ENCODE data around the gene CASK. TPM values are rescaled to one million over a fixed set of nuclear protein-coding genes. Genes with fewer than 3 reads are reported as not detected.
"Not testable (repeated sequence)": the region's sequence is repeated elsewhere in the genome, so short reads cannot be mapped to it uniquely, and the experiment has no call there.

Gene CASK
- total and polyA plus RNA-seq, 10 donors, result 4.7 to 63.7 (median 42.8) TPM

GRCh38 chrX:41514179-41514578 is 409.2 kb downstream of the CASK start:
- Histone ChIP-seq H3K4me3 (no peak overlapping the region), H3K4me1 (no peaks in the 10 kb centered on the region), H3K27me3 (replicated peaks in 1 of 7) (no peaks in the 10 kb centered on the region), H3K9me3 (no peaks in the 10 kb centered on the region), H3K36me3 (no peaks in the 10 kb centered on the region), H3K27ac (no peak overlapping the region)
- 83 to 93% (median 90%) methylated on average over 9 of the region's 9 CpGs for WGBS, 5 donors
- TF ChIP-seq, protein P1, sequence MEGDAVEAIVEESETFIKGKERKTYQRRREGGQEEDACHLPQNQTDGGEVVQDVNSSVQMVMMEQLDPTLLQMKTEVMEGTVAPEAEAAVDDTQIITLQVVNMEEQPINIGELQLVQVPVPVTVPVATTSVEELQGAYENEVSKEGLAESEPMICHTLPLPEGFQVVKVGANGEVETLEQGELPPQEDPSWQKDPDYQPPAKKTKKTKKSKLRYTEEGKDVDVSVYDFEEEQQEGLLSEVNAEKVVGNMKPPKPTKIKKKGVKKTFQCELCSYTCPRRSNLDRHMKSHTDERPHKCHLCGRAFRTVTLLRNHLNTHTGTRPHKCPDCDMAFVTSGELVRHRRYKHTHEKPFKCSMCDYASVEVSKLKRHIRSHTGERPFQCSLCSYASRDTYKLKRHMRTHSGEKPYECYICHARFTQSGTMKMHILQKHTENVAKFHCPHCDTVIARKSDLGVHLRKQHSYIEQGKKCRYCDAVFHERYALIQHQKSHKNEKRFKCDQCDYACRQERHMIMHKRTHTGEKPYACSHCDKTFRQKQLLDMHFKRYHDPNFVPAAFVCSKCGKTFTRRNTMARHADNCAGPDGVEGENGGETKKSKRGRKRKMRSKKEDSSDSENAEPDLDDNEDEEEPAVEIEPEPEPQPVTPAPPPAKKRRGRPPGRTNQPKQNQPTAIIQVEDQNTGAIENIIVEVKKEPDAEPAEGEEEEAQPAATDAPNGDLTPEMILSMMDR (IDR thresholded peaks at IDR 0.05 in 8 of 11, conservative IDR thresholded peaks at IDR 0.05 in 3 of 11), result no peak
- no peak for TF ChIP-seq POLR2A (IDR thresholded peaks at IDR 0.05)
- no peak for DNase-seq
- intact Hi-C loops (cut with DNase I; ENCODE audit: low total_unique reads), result no loop called here

- H3K9me3 ChIP-seq; H3K4me1 ChIP-seq; DNase-seq; H3K4me3 ChIP-seq; intact Hi-C loops (cut with DNase I; ENCODE audit: low total_unique reads); H3K36me3 ChIP-seq; H3K27ac ChIP-seq; H3K27me3 ChIP-seq (replicated peaks in 1 of 7): not testable (repeated sequence)
- WGBS, 5 donors, result 80 to 93% (median 86%) methylated on average over 4 to 7 of the region's 7 CpGs
Measured at GRCh38 chrX:41512853-41513252, 410.5 kb downstream of the CASK start.

GRCh38 chrX:41512394-41512793 is 411.0 kb downstream of the CASK start:
- no peak overlapping the region for H3K4me3 ChIP-seq
- no peaks in the 10 kb centered on the region for H3K27me3 ChIP-seq (replicated peaks in 1 of 7)
- intact Hi-C loops (cut with DNase I; ENCODE audit: low total_unique reads), result no loop called here
- no peak for DNase-seq
- 14 to 65% (median 32%) methylated on average over 1 to 4 of the region's 4 CpGs for WGBS, 5 donors
- H3K27ac ChIP-seq, result no peak overlapping the region
- H3K9me3 ChIP-seq, result no peaks in the 10 kb centered on the region
- H3K36me3 ChIP-seq, result no peaks in the 10 kb centered on the region
- no peaks in the 10 kb centered on the region for H3K4me1 ChIP-seq
- TF ChIP-seq, protein P1 (IDR thresholded peaks at IDR 0.05 in 8 of 11, conservative IDR thresholded peaks at IDR 0.05 in 3 of 11), result no peak
- TF ChIP-seq POLR2A (IDR thresholded peaks at IDR 0.05) (no peak), POLR2AphosphoS5 (IDR thresholded peaks at IDR 0.05) (no peak)

GRCh38 chrX:41507919-41508318 is 415.4 kb downstream of the CASK start:
- TF ChIP-seq POLR2AphosphoS5 (IDR thresholded peaks at IDR 0.05) (no peak), POLR2A (IDR thresholded peaks at IDR 0.05) (no peak)
- no peaks in the 10 kb centered on the region for H3K27me3 ChIP-seq (replicated peaks in 1 of 7)
- intact Hi-C loops (cut with DNase I; ENCODE audit: low total_unique reads), result no loop called here
- no peaks in the 10 kb centered on the region for H3K9me3 ChIP-seq
- no peak overlapping the region for H3K4me3 ChIP-seq
- DNase-seq, result no peak
- no peaks in the 10 kb centered on the region for H3K4me1 ChIP-seq
- 87 to 91% (median 90%) methylated on average over 4 of the region's 4 CpGs for WGBS, 5 donors
- H3K36me3 ChIP-seq, result no peaks in the 10 kb centered on the region
- no peak overlapping the region for H3K27ac ChIP-seq

- intact Hi-C loops (cut with DNase I; ENCODE audit: low total_unique reads), result no loop called here
- no peak for TF ChIP-seq POLR2AphosphoS5 (IDR thresholded peaks at IDR 0.05)
- TF ChIP-seq, protein P1 (IDR thresholded peaks at IDR 0.05 in 8 of 11, conservative IDR thresholded peaks at IDR 0.05 in 3 of 11), result no peak
- TF ChIP-seq POLR2A (IDR thresholded peaks at IDR 0.05), result no peak
- no peak for DNase-seq
- Histone ChIP-seq H3K9me3 (peaks cover 0 to 10% (median 0%) of the 10 kb centered on the region in 8 donors), H3K4me3 (no peak overlapping the region), H3K27ac (no peak overlapping the region), H3K27me3 (replicated peaks in 1 of 7) (no peaks in the 10 kb centered on the region), H3K36me3 (no peaks in the 10 kb centered on the region), H3K4me1 (no peaks in the 10 kb centered on the region)
- WGBS, 5 donors, result 90 to 97% (median 94%) methylated on average over 1 of the region's 1 CpG
Measured at GRCh38 chrX:41502004-41502403, 421.4 kb downstream of the CASK start.
